Measurements from ENCODE around the gene UBB.

The UBB gene

GRCh38 chr17:16380640-16381495 lies at the start of gene UBB:
Gene UBB (plus strand): TSS chr17:16381091. CDS start chr17:16381908, 817 bp downstream.
- Mint-ChIP-seq H3K4me3 (peak within 1 kb of the TSS; percentile 98), H3K27ac (peak within 1 kb of the TSS; percentile 99), H3K36me3 (peaks cover 10% of the 10 kb centered on the region), H3K4me1 (peaks cover 36% of the 10 kb centered on the region), H3K9me3 (no peaks in the 10 kb centered on the region), H3K27me3 (no peaks in the 10 kb centered on the region)
- ATAC-seq (ENCODE audit: low read depth): peak; percentile 95
- peak; percentile 91 to 92 for DNase-seq (ENCODE audit: low spot score in 2 of 2)

- Mint-ChIP-seq H3K4me1 (peaks cover 2% of the 10 kb centered on the region), H3K9me3 (no peaks in the 10 kb centered on the region), H3K27me3 (no peaks in the 10 kb centered on the region), H3K27ac (no peak overlapping the region), H3K4me3 (no peak overlapping the region), H3K36me3 (no peaks in the 10 kb centered on the region)
- DNase-seq (ENCODE audit: low spot score in 2 of 2) (no peak), ATAC-seq (ENCODE audit: low read depth) (no peak)
Measured at GRCh38 chr17:16338391-16338790, 42.5 kb upstream of the UBB start.

- ATAC-seq (ENCODE audit: low read depth) (no peak), DNase-seq (ENCODE audit: low spot score in 2 of 2) (no peak)
- H3K36me3 Mint-ChIP-seq: peaks cover 4% of the 10 kb centered on the region
- no peaks in the 10 kb centered on the region for H3K27me3 Mint-ChIP-seq
- no peak overlapping the region for H3K27ac Mint-ChIP-seq
- no peaks in the 10 kb centered on the region for H3K9me3 Mint-ChIP-seq
- no peak overlapping the region for H3K4me3 Mint-ChIP-seq
- no peaks in the 10 kb centered on the region for H3K4me1 Mint-ChIP-seq
Measured at GRCh38 chr17:16339402-16339801, 41.5 kb upstream of the UBB start.

- Mint-ChIP-seq H3K27me3 (no peaks in the 10 kb centered on the region), H3K4me3 (no peak overlapping the region), H3K36me3 (peaks cover 5% of the 10 kb centered on the region), H3K9me3 (no peaks in the 10 kb centered on the region), H3K27ac (peak overlapping the region; percentile 67), H3K4me1 (no peaks in the 10 kb centered on the region)
- DNase-seq (ENCODE audit: low spot score in 2 of 2) (no peak), ATAC-seq (ENCODE audit: low read depth) (no peak)
Measured at GRCh38 chr17:16339959-16340358, 40.9 kb upstream of the UBB start.

- no peaks in the 10 kb centered on the region for H3K9me3 Mint-ChIP-seq
- no peaks in the 10 kb centered on the region for H3K27me3 Mint-ChIP-seq
- peaks cover 12% of the 10 kb centered on the region for H3K36me3 Mint-ChIP-seq
- no peaks in the 10 kb centered on the region for H3K4me1 Mint-ChIP-seq
- ATAC-seq (ENCODE audit: low read depth): no peak
- no peak for DNase-seq (ENCODE audit: low spot score in 2 of 2)
- no peak overlapping the region for H3K4me3 Mint-ChIP-seq
- no peak overlapping the region for H3K27ac Mint-ChIP-seq
Measured at GRCh38 chr17:16342979-16343378, 37.9 kb upstream of the UBB start.

GRCh38 chr17:16343569-16343968 lies 37.3 kb upstream of the UBB start:
- Mint-ChIP-seq H3K4me1 (no peaks in the 10 kb centered on the region), H3K27ac (no peak overlapping the region), H3K4me3 (no peak overlapping the region), H3K27me3 (no peaks in the 10 kb centered on the region), H3K36me3 (peaks cover 12% of the 10 kb centered on the region), H3K9me3 (no peaks in the 10 kb centered on the region)
- ATAC-seq (ENCODE audit: low read depth): no peak
- DNase-seq (ENCODE audit: low spot score in 2 of 2): no peak

- H3K4me1 Mint-ChIP-seq: no peaks in the 10 kb centered on the region
- no peaks in the 10 kb centered on the region for H3K9me3 Mint-ChIP-seq
- no peak overlapping the region for H3K27ac Mint-ChIP-seq
- H3K36me3 Mint-ChIP-seq: peaks cover 14% of the 10 kb centered on the region
- ATAC-seq (ENCODE audit: low read depth) (no peak), DNase-seq (ENCODE audit: low spot score in 2 of 2) (no peak)
- H3K27me3 Mint-ChIP-seq: no peaks in the 10 kb centered on the region
- H3K4me3 Mint-ChIP-seq: no peak overlapping the region
Measured at GRCh38 chr17:16345565-16345964, 35.3 kb upstream of the UBB start.

- Mint-ChIP-seq H3K9me3 (no peaks in the 10 kb centered on the region), H3K4me1 (peaks cover 1% of the 10 kb centered on the region), H3K27ac (no peak overlapping the region), H3K4me3 (no peak overlapping the region), H3K27me3 (no peaks in the 10 kb centered on the region), H3K36me3 (peaks cover 14% of the 10 kb centered on the region)
- no peak for DNase-seq (ENCODE audit: low spot score in 2 of 2)
- no peak for ATAC-seq (ENCODE audit: low read depth)
Measured at GRCh38 chr17:16346721-16347271, 34.1 kb upstream of the UBB start.

GRCh38 chr17:16348586-16348985 lies 32.3 kb upstream of the UBB start:
- no peak overlapping the region for H3K4me3 Mint-ChIP-seq
- H3K27me3 Mint-ChIP-seq: no peaks in the 10 kb centered on the region
- H3K9me3 Mint-ChIP-seq: no peaks in the 10 kb centered on the region
- peaks cover 10% of the 10 kb centered on the region for H3K4me1 Mint-ChIP-seq
- DNase-seq (ENCODE audit: low spot score in 2 of 2) (no peak), ATAC-seq (ENCODE audit: low read depth) (no peak)
- H3K27ac Mint-ChIP-seq: no peak overlapping the region
- H3K36me3 Mint-ChIP-seq: peaks cover 14% of the 10 kb centered on the region

- ATAC-seq (ENCODE audit: low read depth) (no peak), DNase-seq (ENCODE audit: low spot score in 2 of 2) (no peak)
- H3K27me3 Mint-ChIP-seq: no peaks in the 10 kb centered on the region
- H3K4me3 Mint-ChIP-seq: no peak overlapping the region
- H3K9me3 Mint-ChIP-seq: no peaks in the 10 kb centered on the region
- H3K4me1 Mint-ChIP-seq: peaks cover 10% of the 10 kb centered on the region
- H3K36me3 Mint-ChIP-seq: peaks cover 10% of the 10 kb centered on the region
- no peak overlapping the region for H3K27ac Mint-ChIP-seq
Measured at GRCh38 chr17:16349431-16349830, 31.5 kb upstream of the UBB start.

GRCh38 chr17:16351831-16352230 lies 29.1 kb upstream of the UBB start:
- DNase-seq (ENCODE audit: low spot score in 2 of 2) (no peak), ATAC-seq (ENCODE audit: low read depth) (no peak)
- Mint-ChIP-seq H3K4me3 (peak overlapping the region; percentile 89), H3K27me3 (no peaks in the 10 kb centered on the region), H3K9me3 (no peaks in the 10 kb centered on the region), H3K27ac (no peak overlapping the region), H3K36me3 (peaks cover 5% of the 10 kb centered on the region), H3K4me1 (peaks cover 10% of the 10 kb centered on the region)

GRCh38 chr17:16352303-16352666 lies 28.6 kb upstream of the UBB start:
- ATAC-seq (ENCODE audit: low read depth): no peak
- H3K27ac Mint-ChIP-seq: no peak overlapping the region
- no peaks in the 10 kb centered on the region for H3K9me3 Mint-ChIP-seq
- peak overlapping the region; percentile 89 for H3K4me3 Mint-ChIP-seq
- no peak for DNase-seq (ENCODE audit: low spot score in 2 of 2)
- peaks cover 10% of the 10 kb centered on the region for H3K4me1 Mint-ChIP-seq
- H3K27me3 Mint-ChIP-seq: no peaks in the 10 kb centered on the region
- H3K36me3 Mint-ChIP-seq: peaks cover 5% of the 10 kb centered on the region

GRCh38 chr17:16352667-16353316 lies 28.1 kb upstream of the UBB start:
- H3K9me3 Mint-ChIP-seq: no peaks in the 10 kb centered on the region
- no peaks in the 10 kb centered on the region for H3K27me3 Mint-ChIP-seq
- no peak overlapping the region for H3K27ac Mint-ChIP-seq
- peaks cover 10% of the 10 kb centered on the region for H3K4me1 Mint-ChIP-seq
- H3K4me3 Mint-ChIP-seq: peak overlapping the region; percentile 89
- ATAC-seq (ENCODE audit: low read depth) (peak; percentile 65), DNase-seq (ENCODE audit: low spot score in 2 of 2) (peak; percentile 33 to 72)
- H3K36me3 Mint-ChIP-seq: peaks cover 2% of the 10 kb centered on the region

GRCh38 chr17:16353317-16354174 lies 27.3 kb upstream of the UBB start, which contains the start of gene CENPV:
Gene CENPV (minus strand): TSS chr17:16353469. CDS start chr17:16353436, 33 bp downstream.
- H3K27ac Mint-ChIP-seq: peak within 1 kb of the TSS; percentile 85
- ATAC-seq (ENCODE audit: low read depth): peak; percentile 80
- H3K27me3 Mint-ChIP-seq: no peaks in the 10 kb centered on the region
- peak within 1 kb of the TSS; percentile 89 for H3K4me3 Mint-ChIP-seq
- DNase-seq (ENCODE audit: low spot score in 2 of 2): peak; percentile 66 to 79
- peaks cover 2% of the 10 kb centered on the region for H3K36me3 Mint-ChIP-seq
- no peaks in the 10 kb centered on the region for H3K9me3 Mint-ChIP-seq
- H3K4me1 Mint-ChIP-seq: peaks cover 10% of the 10 kb centered on the region
